A549 (cell line): ENCODE results near the gene DPF1.

Source experiments
- CTCF ChIP-seq: fragments of >200 bp; sonication (Bioruptor Twin); formaldehyde crosslinking; IDR thresholded peaks from 3 replicates; pipeline ENCODE4 v1.5.1; 2016
- ESRRA ChIP-seq: fragments of 150-350 bp; IDR thresholded peaks from 2 replicates; pipeline ENCODE4 v1.6.1; 2014; ENCODE audit warnings: mild to moderate bottlenecking, low read length, borderline replicate concordance
- KDM1A ChIP-seq: fragments of 200-600 bp; sonication (generic); IDR thresholded peaks from 2 replicates; pipeline ENCODE4 v1.6.1; 2016; ENCODE audit warnings: low read depth, mild to moderate bottlenecking
- MYC ChIP-seq: IDR thresholded peaks from 2 replicates; pipeline ENCODE4 v1.6.1; 2012; ENCODE audit warnings: mild to moderate bottlenecking, inconsistent platforms, low read length, improper control_type of control experiment, borderline replicate concordance
- RAD21 ChIP-seq, 2 experiments: fragments of >200 bp in 1 of 2; sonication (Bioruptor Twin) in 1 of 2; formaldehyde crosslinking in 1 of 2; IDR thresholded peaks in 1 of 2; conservative IDR thresholded peaks in 1 of 2; 2 replicates in 1 of 2; 3 replicates in 1 of 2; pipeline ENCODE4 v1.6.1; 2012 to 2018; ENCODE audit warnings: inconsistent platforms in 1 of 2
- RARB ChIP-seq: fragments of 250-450 bp; sonication (Bioruptor Pico); IDR thresholded peaks from 2 replicates; pipeline ENCODE4 v1.8.0; 2021; ENCODE audit warnings: mild to moderate bottlenecking, moderate library complexity
- REST ChIP-seq: fragments of 200-600 bp; sonication (generic); IDR thresholded peaks from 2 replicates; pipeline ENCODE4 v1.6.1; 2016; ENCODE audit warnings: antibody characterized with exemption, mild to moderate bottlenecking, moderate library complexity

- no peak for TF ChIP-seq ESRRA
- peak; percentile 47 for TF ChIP-seq MYC
- TF ChIP-seq REST, result no peak
- TF ChIP-seq KDM1A, result peak; percentile 89
- TF ChIP-seq CTCF, result no peak
- TF ChIP-seq RARB (CRISPR knock-in tag), result no peak
- TF ChIP-seq RAD21 (conservative IDR thresholded peaks at IDR 0.05 in 1 of 2, IDR thresholded peaks at IDR 0.05 in 1 of 2), result no peak; a peak in 1 of 5 replicates
Measured at GRCh38 chr19:38263689-38264485, 39.9 kb upstream of the DPF1 start.
